Skin epidermis (tissue), 12 donors: ENCODE data around the gene PAM16.
A peak's percentile ranks its signal among the peaks of the same experiment; 100 is the strongest.
"Not testable (repeated sequence)": the region's sequence is repeated elsewhere in the genome, so short reads cannot be mapped to it uniquely, and the experiment has no call there.

ENCODE experiments used
- H3K27ac ChIP-seq, 21 experiments: fragments of 200-600 bp; sonication (generic) in 11 of 21; one replicate each; pipeline ENCODE4 v1.5.0; 2020; ENCODE audit warnings: mild to moderate bottlenecking in 3 of 21, inconsistent platforms in 2 of 21, moderate library complexity in 2 of 21
- H3K4me3 ChIP-seq, 7 experiments: fragments of 200-600 bp; sonication (generic) in 2 of 7; one replicate each; pipeline ENCODE4 v1.5.0; 2020; ENCODE audit warnings: inconsistent platforms in 2 of 7, mild to moderate bottlenecking in 2 of 7, moderate library complexity in 1 of 7

Gene PAM16

DNA sequence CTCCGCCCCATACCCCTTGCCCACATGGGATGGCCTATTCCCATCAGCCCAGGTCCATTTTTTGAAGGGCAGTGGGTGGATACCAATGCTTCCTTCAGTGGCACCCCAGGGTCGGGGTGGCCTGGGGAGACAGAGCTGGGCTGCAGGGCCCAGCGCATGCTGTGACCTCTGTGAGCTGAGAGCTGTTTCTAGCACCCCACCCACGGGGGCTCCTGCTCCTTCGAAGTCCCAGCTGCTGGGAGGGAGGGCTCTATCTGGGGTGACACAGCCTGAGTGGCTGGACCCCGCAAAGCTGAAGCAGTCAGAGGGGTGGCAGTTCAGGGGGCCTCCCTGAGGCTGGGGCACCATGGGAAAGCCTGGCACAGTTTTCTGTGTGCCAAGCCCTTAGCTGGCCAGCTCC is 10.7 kb downstream of the PAM16 start:
- no peak overlapping the region for H3K4me3 ChIP-seq
- H3K27ac ChIP-seq = peak overlapping the region in 1 of 21 experiments; percentile 22

DNA sequence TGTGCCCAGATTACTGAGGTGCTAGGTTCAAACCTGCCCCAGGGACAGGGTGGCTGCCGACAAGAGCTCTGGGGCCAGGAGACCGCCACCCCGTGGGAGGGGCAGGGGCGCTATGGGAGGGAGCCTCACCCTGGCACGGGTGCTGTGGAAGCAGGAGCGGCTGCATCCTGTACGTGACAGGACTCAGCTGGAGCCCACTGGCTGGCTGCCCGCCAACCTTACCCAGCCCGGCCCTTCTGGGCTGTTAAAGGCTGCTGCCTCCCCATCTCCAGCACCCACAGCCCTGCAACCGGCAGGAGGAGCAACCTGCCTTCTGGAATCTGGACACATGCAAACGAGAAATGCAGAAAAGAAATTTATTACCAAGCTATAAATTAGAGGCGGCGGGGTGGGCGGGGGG is 11.2 kb downstream of the PAM16 start:
- Histone ChIP-seq H3K27ac (peak overlapping the region in 1 of 21 experiments; percentile 22), H3K4me3 (no peak overlapping the region)

DNA sequence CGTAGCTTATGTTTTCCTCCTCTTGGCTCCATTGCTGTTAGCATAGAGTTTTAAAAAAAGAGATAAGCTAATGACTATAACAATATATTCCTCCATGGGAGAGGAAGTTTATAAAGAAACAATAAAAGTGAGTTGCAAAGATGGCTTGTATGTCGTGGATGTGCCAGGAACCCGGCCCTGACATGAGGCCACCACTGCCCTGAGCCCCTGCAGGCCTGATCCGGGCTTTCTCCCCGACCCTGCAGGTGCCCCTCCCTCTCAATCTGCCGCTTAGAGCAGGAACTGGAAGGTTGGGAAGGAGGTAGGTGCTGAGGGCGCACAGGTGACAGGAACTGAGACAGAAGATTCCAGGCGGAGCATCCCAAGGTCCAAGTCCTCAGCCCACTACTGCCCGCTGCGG is 11.7 kb downstream of the PAM16 start:
- no peak overlapping the region for H3K4me3 ChIP-seq
- peak overlapping the region in 1 of 21 experiments; percentile 22 for H3K27ac ChIP-seq

DNA sequence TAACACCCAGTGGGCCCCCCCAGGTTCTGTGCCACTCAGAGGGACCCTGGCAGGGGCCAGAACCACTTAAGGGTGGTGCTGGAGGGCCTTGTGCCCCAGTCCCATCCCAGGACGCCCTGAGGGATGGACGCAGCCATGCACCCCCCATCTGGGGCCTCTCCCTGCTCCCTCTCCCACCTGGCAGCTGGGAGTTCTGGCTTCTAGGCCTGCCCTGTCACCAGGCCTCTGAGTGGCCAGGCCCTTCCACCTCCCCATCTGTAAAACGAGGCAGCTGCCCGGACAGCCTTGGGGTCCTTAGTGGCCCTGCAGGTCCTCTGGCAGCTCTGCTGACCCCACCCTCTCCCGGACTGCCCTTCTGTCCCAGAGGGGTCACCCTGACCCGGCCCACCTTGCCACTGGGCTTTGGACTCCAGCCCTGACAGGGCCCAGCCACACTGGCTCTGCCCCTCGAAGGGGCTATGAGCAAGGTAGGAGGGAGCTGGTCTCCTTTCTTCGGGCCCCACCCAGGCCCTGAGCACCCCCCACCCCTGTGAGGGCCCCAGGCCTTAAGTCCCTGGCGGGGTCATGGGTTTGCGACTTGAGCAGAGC is 12.3 kb downstream of the PAM16 start:
- H3K4me3 ChIP-seq = no peak overlapping the region
- peak overlapping the region in 2 of 21 experiments; percentile 3 for H3K27ac ChIP-seq

DNA sequence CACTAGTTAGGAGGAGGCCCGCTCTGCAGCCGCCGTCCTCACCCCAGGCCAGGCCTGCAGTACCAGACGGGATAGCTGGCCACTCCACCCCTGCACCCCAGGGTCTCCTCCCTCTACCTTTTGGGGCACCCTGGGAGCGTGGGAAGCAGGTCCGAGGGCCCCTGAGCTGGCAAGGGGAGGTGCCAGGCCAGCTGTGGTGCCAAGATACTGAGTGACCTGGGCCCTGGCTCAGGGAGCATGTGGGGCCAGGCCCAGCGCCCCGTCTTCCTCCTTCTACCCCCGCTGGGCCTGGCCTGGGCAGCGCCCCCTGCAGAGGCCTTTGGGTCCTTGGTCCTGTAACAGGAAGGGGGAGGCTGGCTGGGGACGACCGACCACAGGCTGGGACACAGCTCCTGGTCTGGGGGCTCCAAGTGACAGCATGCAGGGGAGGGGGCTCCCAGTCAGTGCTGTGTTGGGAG is 13.0 kb downstream of the PAM16 start:
- Histone ChIP-seq H3K4me3 (no peak overlapping the region), H3K27ac (peak overlapping the region in 1 of 21 experiments; percentile 3)

DNA sequence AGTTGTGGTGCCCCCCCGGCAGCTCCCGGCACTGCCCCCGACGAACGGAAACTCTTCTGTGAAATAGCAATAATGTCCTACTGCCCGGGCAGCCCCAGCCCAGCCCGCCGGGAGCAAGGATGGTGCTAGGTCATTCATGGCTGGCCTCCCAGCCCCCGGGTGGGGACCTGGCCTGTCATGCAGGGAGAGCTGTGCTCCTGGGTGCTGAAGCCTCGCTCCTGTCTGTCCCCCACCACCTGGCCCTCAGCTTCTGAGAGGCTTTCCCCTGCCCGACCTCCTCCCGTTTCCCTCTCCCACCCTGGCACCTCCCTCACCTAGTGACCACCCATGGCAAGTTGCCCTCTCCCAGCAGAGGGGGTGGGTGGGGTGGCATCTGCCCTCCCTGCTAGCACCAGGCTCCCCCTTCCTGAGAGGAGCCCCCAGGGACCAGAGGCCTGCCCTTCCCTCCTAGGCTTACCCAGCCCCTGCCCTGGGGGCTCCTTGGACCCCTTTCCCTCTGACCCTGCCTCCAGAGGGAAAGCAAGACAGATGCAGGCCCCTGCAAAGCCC is 13.5 kb downstream of the PAM16 start:
- no peak overlapping the region for H3K27ac ChIP-seq
- no peak overlapping the region for H3K4me3 ChIP-seq

DNA sequence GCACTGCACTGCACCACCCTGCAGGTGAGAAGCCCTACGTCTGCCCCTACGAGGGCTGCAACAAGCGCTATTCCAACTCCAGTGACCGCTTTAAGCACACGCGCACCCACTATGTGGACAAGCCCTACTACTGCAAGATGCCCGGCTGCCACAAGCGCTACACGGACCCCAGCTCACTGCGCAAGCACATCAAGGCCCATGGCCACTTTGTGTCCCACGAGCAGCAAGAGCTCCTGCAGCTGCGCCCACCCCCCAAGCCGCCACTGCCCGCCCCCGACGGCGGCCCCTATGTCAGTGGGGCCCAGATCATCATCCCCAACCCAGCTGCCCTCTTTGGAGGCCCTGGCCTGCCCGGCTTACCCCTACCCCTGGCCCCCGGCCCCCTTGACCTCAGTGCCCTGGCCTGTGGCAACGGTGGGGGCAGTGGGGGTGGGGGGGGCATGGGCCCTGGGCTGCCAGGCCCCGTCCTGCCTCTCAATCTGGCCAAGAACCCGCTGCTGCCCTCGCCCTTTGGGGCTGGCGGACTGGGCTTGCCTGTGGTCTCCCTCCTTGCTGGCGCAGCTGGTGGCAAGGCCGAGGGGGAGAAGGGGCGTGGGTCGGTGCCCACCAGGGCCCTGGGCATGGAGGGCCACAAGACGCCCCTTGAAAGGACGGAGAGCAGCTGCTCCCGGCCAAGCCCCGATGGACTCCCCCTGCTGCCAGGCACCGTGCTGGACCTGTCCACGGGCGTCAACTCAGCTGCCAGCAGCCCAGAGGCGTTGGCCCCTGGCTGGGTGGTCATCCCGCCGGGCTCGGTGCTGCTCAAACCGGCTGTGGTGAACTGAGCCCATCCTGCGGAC is 14.2 kb downstream of the PAM16 start:
- no peak overlapping the region for H3K27ac ChIP-seq
- no peak overlapping the region for H3K4me3 ChIP-seq

DNA sequence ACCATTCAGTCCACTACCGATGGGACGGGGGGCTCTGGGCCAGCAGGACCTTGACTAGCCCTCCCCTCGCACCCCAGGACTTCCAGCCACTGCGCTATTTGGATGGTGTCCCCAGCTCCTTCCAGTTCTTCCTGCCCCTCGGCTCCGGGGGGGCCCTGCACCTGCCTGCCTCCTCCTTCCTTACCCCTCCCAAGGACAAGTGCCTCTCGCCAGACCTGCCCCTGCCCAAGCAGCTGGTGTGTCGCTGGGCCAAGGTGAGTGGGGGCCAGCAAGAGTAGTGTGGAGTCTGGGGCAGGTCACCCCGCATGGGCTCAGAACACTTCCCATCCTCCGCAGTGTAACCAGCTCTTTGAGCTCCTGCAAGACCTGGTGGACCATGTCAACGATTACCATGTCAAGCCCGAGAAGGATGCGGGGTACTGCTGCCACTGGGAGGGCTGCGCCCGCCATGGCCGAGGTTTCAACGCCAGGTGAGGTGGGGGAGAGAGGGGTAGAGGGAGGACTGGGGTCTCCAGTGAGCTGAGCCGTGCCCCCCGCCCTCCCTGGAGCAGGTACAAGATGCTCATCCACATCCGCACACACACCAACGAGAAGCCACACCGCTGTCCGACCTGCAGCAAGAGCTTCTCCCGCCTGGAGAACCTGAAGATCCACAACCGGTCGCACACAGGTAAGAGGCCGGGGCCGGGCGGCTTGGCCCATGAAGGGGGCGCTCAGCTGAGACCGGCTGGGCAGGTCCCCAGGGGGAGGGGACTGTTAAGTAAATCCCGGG is 16.2 kb downstream of the PAM16 start:
- no peak overlapping the region for H3K4me3 ChIP-seq
- no peak overlapping the region for H3K27ac ChIP-seq

DNA sequence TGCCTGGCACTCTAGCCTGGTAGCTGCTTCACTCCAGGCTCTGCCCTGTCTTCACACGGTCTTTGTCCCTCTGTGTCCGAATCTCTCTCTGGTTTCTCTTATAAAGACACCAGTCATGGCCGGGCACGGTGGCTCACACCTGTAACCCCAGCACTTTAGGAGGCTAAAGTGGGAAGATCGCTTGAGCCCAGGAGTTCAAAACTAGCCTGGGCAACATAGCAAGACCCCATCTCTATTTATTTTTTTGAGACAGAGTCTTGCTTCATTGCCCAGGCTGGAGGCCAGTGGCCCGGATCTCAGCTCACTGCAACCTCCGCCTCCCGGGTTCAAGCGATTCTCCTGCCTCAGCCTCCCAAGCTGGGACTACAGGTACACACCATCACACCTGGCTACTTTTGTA is 17.4 kb downstream of the PAM16 start:
- not testable (repeated sequence) for H3K27ac ChIP-seq

DNA sequence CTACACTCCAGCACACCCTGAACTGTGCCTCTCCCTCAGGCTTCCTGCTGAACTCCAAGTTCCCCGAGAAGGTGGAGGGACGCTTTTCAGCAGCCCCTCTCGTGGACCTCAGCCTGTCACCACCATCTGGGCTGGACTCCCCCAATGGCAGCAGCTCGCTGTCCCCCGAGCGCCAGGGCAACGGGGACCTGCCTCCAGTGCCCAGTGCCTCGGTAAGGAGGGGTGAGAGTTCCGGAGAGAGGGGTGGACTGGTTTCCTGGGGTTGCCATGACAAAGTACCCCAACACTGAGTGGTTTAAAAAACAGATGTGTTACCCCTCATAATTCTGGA is 17.8 kb downstream of the PAM16 start:
- Histone ChIP-seq H3K27ac (no peak overlapping the region), H3K4me3 (no peak overlapping the region)

More for the DNA sequence above, 17.4 kb downstream of the PAM16 start:
- H3K4me3 ChIP-seq = not testable (repeated sequence)

DNA sequence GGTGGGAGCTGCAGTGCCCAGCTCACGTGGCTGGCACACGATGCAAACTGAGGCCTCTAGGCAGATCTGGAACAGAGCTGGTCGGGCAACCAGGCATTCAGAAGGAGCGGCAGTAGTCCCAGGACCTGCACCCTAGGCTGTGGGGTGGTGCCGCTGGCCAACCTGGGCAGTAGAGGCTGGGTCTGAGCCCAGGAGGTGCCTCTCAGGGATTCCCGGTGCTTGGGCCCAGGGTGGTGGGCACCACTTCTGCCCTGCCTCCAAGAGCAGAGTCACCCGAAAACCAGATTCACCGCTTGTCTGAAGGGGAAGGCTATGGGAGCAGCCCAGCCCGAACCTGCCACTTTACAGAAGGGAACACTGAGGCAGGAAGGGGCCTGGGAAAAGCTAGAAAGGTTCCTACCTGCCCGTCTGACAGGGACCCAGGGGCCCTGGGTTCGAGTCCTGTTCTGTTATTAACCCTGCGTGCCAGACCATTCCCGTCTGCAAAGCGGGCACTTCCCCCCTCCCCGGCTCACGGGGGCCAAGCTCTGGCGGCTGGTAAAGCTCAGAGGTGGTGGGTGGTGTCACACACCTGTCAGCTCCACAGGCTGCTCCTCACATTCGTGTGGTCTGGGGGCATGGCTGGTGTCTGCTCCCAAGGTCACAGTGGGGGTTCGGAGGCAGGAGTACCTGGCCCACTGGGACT is 18.4 kb downstream of the PAM16 start:
- Histone ChIP-seq H3K4me3 (no peak overlapping the region), H3K27ac (no peak overlapping the region)

DNA sequence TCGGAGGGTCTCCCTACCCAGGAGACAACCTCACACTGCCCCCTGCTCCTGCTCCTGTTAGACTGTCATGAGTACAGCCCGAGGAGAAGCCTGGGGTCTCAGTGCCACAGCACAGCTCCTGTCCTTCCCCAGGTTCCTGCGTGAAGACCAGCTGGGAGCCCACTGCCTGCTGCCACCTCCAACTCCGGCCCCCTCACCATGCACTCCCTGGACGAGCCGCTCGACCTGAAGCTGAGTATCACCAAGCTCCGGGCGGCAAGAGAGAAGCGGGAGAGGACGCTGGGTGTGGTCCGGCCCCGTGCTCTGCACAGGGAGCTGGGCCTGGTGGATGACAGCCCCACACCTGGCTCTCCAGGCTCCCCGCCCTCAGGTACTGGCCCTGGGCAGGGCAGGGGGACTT is 19.0 kb downstream of the PAM16 start:
- no peak overlapping the region for H3K4me3 ChIP-seq
- no peak overlapping the region for H3K27ac ChIP-seq

DNA sequence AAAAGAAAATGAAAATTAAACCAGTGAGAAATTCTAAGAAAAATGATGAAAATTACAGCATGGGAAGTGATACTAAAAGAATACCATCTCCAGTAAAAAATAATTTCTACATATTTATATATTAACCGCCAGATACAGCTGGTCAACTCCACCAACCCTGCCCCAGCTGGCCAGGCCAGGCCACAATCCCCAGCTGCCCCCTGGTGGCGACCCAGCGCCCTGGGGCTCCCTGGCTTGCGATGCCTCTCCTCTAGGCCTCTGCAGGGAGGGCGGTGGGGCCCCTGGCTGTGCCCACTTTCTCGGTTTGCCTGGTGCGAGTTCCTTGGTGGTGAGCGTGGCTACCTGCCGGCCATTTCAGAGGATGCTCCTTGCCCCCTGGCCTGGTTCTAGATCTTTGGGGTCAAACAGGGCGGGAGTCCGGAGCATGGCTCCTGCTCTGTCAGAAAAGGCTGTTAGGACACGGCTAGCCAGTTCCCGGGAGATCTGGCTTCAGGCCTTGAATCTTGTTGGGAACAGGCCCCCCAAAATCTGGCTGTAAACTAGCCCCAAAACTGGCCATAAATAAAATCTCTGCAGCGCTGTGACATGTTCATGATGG is 20.7 kb downstream of the PAM16 start:
- peak overlapping the region in 1 of 21 experiments; percentile 24 for H3K27ac ChIP-seq
- no peak overlapping the region for H3K4me3 ChIP-seq

DNA sequence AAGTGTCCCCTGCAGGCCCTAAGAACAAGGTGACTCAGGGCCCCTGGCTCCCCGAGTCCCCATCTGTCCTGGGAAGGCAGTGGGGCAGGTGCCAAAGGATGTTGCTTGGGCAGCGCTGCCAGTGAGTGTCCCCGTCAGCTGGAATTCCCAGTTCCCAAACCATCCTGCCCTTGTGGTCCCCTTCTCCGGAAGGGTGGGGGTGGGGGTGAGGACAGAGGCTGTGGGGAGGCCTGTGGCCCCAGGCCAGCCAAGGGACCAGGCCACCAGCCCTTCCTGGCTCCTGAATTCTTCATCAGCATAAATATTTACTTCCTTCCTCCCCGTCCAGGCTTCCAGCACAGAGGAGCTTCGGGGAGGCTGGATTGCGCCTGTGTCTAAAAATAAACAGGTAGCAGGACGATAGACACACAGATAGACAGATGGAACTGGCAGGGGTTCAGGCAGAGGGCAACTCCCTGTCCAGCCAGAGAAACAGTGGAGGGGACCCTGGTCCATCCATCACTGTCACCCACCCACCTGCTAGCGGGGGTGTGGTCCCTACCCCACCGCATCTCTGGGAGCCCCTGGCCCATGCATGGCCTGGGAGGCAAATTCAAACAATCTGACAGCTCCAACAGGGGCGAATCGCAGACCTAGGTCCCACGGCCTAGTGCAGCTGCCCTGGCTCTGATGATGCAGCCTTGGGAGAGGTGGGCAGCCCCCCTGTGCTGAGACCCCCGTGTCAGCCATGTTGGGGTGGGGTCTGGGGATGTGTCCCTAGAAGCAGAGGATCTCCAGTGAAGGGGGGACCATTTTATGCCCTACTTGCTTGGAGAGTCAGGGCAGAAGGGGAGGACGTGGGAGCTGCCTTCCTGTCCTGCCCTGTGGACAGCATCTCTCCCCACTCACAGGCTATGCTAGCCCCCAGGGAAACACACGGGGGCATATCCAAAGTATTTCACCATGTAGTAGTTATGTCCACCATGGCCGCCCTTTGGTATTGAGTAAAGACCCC is 22.0 kb downstream of the PAM16 start:
- H3K4me3 ChIP-seq = no peak overlapping the region
- H3K27ac ChIP-seq = peak overlapping the region in 13 of 21 experiments; percentile 18 to 83 (median 73)

DNA sequence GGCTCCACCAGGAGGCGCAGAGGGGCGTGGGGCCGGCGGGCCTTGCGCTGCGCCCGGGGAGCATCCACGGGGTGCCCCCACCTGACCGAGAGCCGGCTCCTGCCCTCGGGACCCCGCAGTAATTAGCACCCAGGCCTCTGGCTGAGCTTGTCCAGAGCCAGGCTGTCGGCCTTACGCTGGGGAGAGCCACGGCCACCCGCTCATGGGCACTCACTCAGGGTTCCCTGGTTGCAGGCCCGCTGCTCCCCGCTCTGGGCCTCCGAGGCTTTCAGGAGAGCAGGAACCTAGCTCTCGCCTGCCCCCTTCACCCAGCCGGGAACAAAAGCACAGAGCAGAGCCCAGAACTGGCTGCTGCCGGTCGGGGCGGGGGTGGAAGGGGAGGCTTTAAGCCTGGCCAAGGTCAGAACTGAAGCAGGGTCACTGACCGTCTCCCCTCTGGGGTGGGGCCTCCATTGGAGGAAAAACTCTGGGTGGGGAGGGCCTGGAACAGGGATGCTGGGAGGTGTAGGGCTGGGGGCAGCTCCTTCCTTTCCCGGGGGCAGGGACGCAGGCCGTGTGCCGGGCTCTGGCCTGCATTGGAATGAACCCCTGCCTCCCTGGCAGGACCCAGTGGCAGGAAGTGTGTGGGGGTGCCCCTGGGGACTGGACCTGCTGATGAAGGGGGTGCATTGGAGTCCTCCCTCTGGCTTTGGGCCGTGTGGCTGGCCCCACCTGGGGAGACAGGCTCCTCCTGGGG is 22.9 kb downstream of the PAM16 start:
- H3K4me3 ChIP-seq = peak overlapping the region; percentile 21 to 52 (median 43)

DNA sequence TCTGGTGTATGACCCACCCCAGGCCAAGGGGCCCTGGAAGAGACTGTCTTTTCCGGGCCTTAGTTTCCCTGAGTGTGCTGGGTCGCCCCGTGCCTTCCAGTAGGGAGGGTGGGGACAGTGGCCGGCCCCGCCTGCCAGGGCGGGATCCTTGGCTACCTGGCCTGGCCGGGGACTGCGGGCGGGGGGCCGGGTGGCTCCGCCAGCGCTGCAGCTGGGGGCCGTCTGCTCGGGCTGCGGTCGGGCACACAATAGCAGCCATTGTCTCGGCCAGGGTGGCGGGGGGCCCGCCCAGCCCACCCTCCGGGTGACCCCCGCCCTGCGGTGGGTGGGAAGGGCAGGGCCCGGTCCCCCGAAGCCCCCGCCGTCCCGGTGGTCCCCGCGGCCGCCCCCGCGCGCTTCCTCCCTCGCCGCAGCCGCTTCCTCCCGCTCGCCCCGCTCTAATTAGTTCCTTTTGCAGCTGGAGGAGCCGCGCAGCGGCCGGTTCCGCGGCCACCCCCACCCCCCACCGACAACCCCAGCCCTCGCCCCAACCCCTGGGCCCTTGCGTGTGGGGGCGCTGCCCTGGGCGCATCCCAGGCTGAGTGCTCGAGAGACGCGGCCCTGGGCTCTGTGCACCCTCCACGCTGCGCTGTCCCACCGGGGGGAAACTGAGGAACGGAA is 23.6 kb downstream of the PAM16 start:
- H3K4me3 ChIP-seq = peak overlapping the region; percentile 21 to 52 (median 43)
- H3K27ac ChIP-seq = peak overlapping the region in 18 of 21 experiments; percentile 14 to 83 (median 72)

More for the DNA sequence above, 22.9 kb downstream of the PAM16 start:
- H3K27ac ChIP-seq = peak overlapping the region in 18 of 21 experiments; percentile 14 to 83 (median 72)

DNA sequence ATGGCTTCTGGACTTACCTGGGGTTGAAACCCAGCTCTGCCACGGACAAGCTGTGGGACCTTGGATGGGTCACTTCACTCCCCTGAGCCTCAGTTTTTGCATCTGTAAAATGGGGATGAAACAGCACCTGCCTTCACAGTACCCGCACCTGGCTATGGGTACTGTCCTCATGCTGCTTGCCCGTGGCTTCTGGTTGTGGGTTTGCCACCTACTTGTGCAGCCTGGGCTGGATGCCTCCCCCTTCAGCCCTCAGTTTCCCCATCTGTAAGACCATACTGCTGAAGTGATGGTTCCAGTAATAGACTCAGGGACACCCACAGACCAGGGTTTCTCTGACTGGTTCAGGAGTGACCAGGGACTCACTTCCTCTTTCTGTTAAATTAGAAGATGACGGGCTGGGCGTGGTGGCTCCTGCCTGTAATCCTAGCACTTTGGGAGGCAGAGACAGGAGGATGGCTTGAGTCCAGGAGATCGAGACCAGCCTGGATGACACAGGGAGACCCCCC is 25.8 kb downstream of the PAM16 start:
- H3K27ac ChIP-seq = peak overlapping the region in 10 of 21 experiments; percentile 14 to 84 (median 56)
- no peak overlapping the region for H3K4me3 ChIP-seq
